Endothelial cell of umbilical vein (primary cell): ENCODE data around the gene TFG. TPM values are rescaled to one million over a fixed set of nuclear protein-coding genes. Genes with fewer than 3 reads are reported as not detected.

Experiments
- BruUV-seq: library from RNA; stranded (reverse); fragments of 400-500 nt; replicated peaks from 2 replicates; lab custom pipeline; 2021; lab: Mats Ljungman, UMichigan
- CTCF ChIA-PET: fragments of 300-600, 350-600 bp; sonication (Branson Sonifier 250); formaldehyde crosslinking; loops from one replicate; lab custom pipeline; 2021; ENCODE audit warnings: antibody characterized with exemption, inconsistent platforms; lab: Charles Lee
- POLR2A ChIA-PET: fragments of 300-600, 350-600 bp; sonication (Branson Sonifier 250); formaldehyde crosslinking; loops from one replicate; lab custom pipeline; 2021; ENCODE audit warnings: antibody characterized with exemption, inconsistent platforms; lab: Charles Lee
- DNase-seq: peaks from one replicate; pipeline ENCODE4 v3.0.0-alpha.2; 2011; ENCODE audit warnings: low read depth, low spot score
- FAIRE-seq: peaks from 2 replicates; lab custom pipeline; 2011; peaks lifted over from hg19 to GRCh38; lab: Jason Lieb, UNC
- H2AFZ ChIP-seq: 2 replicates; pipeline ENCODE4 v1.6.0; 2012; ENCODE audit warnings: low read depth, low read length, control low read depth, inconsistent platforms
- H3K27ac ChIP-seq: 2 replicates; pipeline ENCODE4 v1.5.1; 2011; ENCODE audit warnings: low read depth, mild to moderate bottlenecking, control low read depth, low read length, moderate library complexity; ENCODE audit not compliant: insufficient read depth
- H3K27me3 ChIP-seq, 2 experiments: 2 replicates each; pipeline versions ENCODE4 v1.6.0 to v1.6.1; 2011; ENCODE audit warnings: low read length in 2 of 2, mixed read lengths in 1 of 2; ENCODE audit not compliant: control insufficient read depth in 2 of 2, insufficient read depth in 2 of 2
- H3K36me3 ChIP-seq, 2 experiments: 2 replicates in 1 of 2; 3 replicates in 1 of 2; pipeline ENCODE4 v1.5.1; 2011; ENCODE audit warnings: low read length in 2 of 2, mild to moderate bottlenecking in 1 of 2, moderate library complexity in 1 of 2; ENCODE audit not compliant: control insufficient read depth in 2 of 2, insufficient read depth in 2 of 2; ENCODE audit errors: extremely low read depth in 1 of 2
- H3K4me1 ChIP-seq: 3 replicates; pipeline ENCODE4 v1.5.1; 2011; ENCODE audit warnings: mild to moderate bottlenecking, low read length; ENCODE audit not compliant: control insufficient read depth, insufficient read depth; ENCODE audit errors: extremely low read depth
- H3K4me2 ChIP-seq: 2 replicates; pipeline ENCODE4 v1.6.1; 2011; ENCODE audit warnings: low read length, control low read depth, mixed read lengths; ENCODE audit not compliant: insufficient read depth
- H3K4me3 ChIP-seq, 3 experiments: fragments of 200-600 bp in 1 of 3; sonication (generic), shearing (Covaris generic) in 1 of 3; replicated peaks in 1 of 3; 2 replicates each; pipeline ENCODE4 v1.5.1; 2011 to 2016; ENCODE audit warnings: control low read depth in 3 of 3, low read length in 3 of 3, mild to moderate bottlenecking in 2 of 3, inconsistent platforms in 1 of 3, low read depth in 1 of 3, moderate library complexity in 1 of 3; ENCODE audit not compliant: insufficient read depth in 1 of 3
- H3K79me2 ChIP-seq: 2 replicates; pipeline ENCODE4 v1.6.0; 2012; ENCODE audit warnings: low read length, inconsistent platforms; ENCODE audit not compliant: control insufficient read depth, insufficient read depth
- H3K9ac ChIP-seq: replicated peaks from 2 replicates; pipeline ENCODE3; 2011; ENCODE audit warnings: low read length, control low read depth; ENCODE audit not compliant: insufficient read depth; ENCODE audit errors: extremely low read depth
- H3K9me1 ChIP-seq: replicated peaks from 3 replicates; pipeline ENCODE4 v1.6.0; 2011; ENCODE audit warnings: mild to moderate bottlenecking, low read length; ENCODE audit not compliant: control insufficient read depth, insufficient read depth; ENCODE audit errors: extremely low read depth
- H3K9me3 ChIP-seq: replicated peaks from 2 replicates; pipeline ENCODE4 v1.5.1; 2012; ENCODE audit warnings: low read length, inconsistent platforms; ENCODE audit not compliant: control insufficient read depth, insufficient read depth
- H4K20me1 ChIP-seq: replicated peaks from 2 replicates; pipeline ENCODE3; 2011; ENCODE audit warnings: mild to moderate bottlenecking, low read length; ENCODE audit not compliant: control insufficient read depth, insufficient read depth; ENCODE audit errors: extremely low read depth
- FOS ChIP-seq: IDR thresholded peaks from 2 replicates; pipeline ENCODE4 v1.6.1; 2011; ENCODE audit warnings: mild to moderate bottlenecking, low read length, moderate library complexity, borderline replicate concordance; ENCODE audit not compliant: insufficient read depth
- JUN ChIP-seq: IDR thresholded peaks from 2 replicates; pipeline ENCODE4 v1.6.1; 2011; ENCODE audit warnings: borderline replicate concordance, low read depth; ENCODE audit not compliant: insufficient read length, insufficient read depth
- dilution Hi-C: fragments of 300-500 bp; cut with MboI; formaldehyde crosslinking; loops from one replicate; pipeline ENCODE4 v1.15.0; 2019; ENCODE audit warnings: low sequenced_read_pairs; ENCODE audit not compliant: extremely low pct_ligation_motif_present
- intact Hi-C: fragments of 100-400 bp; cut with micrococcal nuclease; formaldehyde crosslinking; loops from one replicate; pipeline ENCODE4 v1.10.0; 2022
- polyA plus RNA-seq, 4 experiments: library from polyadenylated mRNA; depleted of rRNA in 3 of 4; stranded (reverse) in 3 of 4; unstranded in 1 of 4; fragments of >200 nt; gene quantifications; 2 replicates each; pipeline versions ENCODE4 v1.2.1 to v1.2.3, GENCODE V29; 2011 to 2012; ENCODE audit warnings: missing spikeins in 1 of 4
- total RNA-seq: library from RNA; stranded (reverse); gene quantifications from 2 replicates; pipeline ENCODE4 v1.2.3, GENCODE V29; 2021

The TFG gene
- total and polyA plus RNA-seq, 2 donors (not counting 3 experiments of a cell fraction or from before 2014, with no cell fraction given): 106 to 154 TPM

- Histone ChIP-seq H3K27me3 (no peaks in the 10 kb centered on the region), H3K36me3 (peaks cover 0 to 2% of the 10 kb centered on the region in 2 experiments), H3K4me1 (peaks cover 12% of the 10 kb centered on the region), H3K79me2 (no peaks in the 10 kb centered on the region), H3K9me3 (no peaks in the 10 kb centered on the region), H2AFZ (peak overlapping the region; percentile 51), H3K4me3 (no peak overlapping the region), H3K4me2 (no peak overlapping the region), H3K27ac (no peak overlapping the region), H3K9me1 (no peaks in the 10 kb centered on the region), H4K20me1 (no peaks in the 10 kb centered on the region), H3K9ac (no peak overlapping the region)
- dilution Hi-C loops (no loop called here), intact Hi-C loops (no loop called here)
- FAIRE-seq (no peak), DNase-seq (peak; percentile 62)
- CTCF ChIA-PET: interaction anchor here (0.9 to 3.9 kb wide), 9 partner anchors 9 to 398 kb away, joined by 3 to 42 read pairs (median 4); no protein-coding TSS in a partner anchor
- POLR2A ChIA-PET: interaction anchor here (0.7 kb wide), 1 partner anchor 366 kb away, joined by 3 read pairs; no protein-coding TSS in a partner anchor
- no TSS peak for BruUV-seq
- TF ChIP-seq JUN (no peak), FOS (peak; percentile 56)
Measured at GRCh38 chr3:100798012-100798411, 88.7 kb downstream of the TFG start.

Other genes with a start within 250 kb of the TFG start
- 5.4 and 5.6 TPM in 2 replicates for gene TMEM45A, start 216.9 kb upstream of the TFG start, total RNA-seq
- gene TMEM45A, start 216.9 kb upstream of the TFG start, polyA plus RNA-seq: 6.6 and 8.6 TPM in 2 replicates
- not detected in 2 replicates for gene ADGRG7, start 99.9 kb upstream of the TFG start, total RNA-seq
- gene ADGRG7, start 99.9 kb upstream of the TFG start, polyA plus RNA-seq: not detected in 2 replicates